CD8-positive, alpha-beta memory T cell (primary cell): Measurements from ENCODE around the gene GIMAP8. TPM values are rescaled to one million over a fixed set of nuclear protein-coding genes. Genes with fewer than 3 reads are reported as not detected.
A peak's percentile ranks its signal among the peaks of the same experiment; 100 is the strongest.

Experiments
- CTCF ChIA-PET: fragments of 350-600 bp; sonication (Branson Sonifier 250); formaldehyde crosslinking; loops from one replicate; lab custom pipeline; 2021; ENCODE audit warnings: antibody characterized with exemption; lab: Charles Lee
- POLR2A ChIA-PET: fragments of 350-600 bp; sonication (Branson Sonifier 250); formaldehyde crosslinking; loops from one replicate; lab custom pipeline; 2021; ENCODE audit warnings: antibody characterized with exemption; lab: Charles Lee
- DNase-seq, 5 donors: peaks; one replicate each; pipeline versions ENCODE4 v3.0.0 to v3.0.0-alpha.2; 2020 to 2022; ENCODE audit warnings: mixed read lengths in 1 of 5
- H3K27ac ChIP-seq: one replicate; pipeline ENCODE4 v1.7.0; 2013; ENCODE audit warnings: low read depth, mild to moderate bottlenecking, low read length, moderate library complexity
- H3K27me3 ChIP-seq: 2 replicates; pipeline ENCODE4 v1.7.0; 2013; ENCODE audit warnings: low read length, mild to moderate bottlenecking; ENCODE audit not compliant: insufficient read depth, poor library complexity, severe bottlenecking
- H3K36me3 ChIP-seq: 2 replicates; pipeline ENCODE4 v1.7.0; 2013; ENCODE audit warnings: mild to moderate bottlenecking, low read length, moderate library complexity; ENCODE audit not compliant: insufficient read depth
- H3K4me1 ChIP-seq: 2 replicates; pipeline ENCODE4 v1.7.0; 2013; ENCODE audit warnings: mild to moderate bottlenecking, low read length, moderate library complexity; ENCODE audit not compliant: insufficient read depth
- H3K4me3 ChIP-seq: 2 replicates; pipeline ENCODE4 v1.7.0; 2013; ENCODE audit warnings: mild to moderate bottlenecking, low read length
- H3K9me3 ChIP-seq: 2 replicates; pipeline ENCODE4 v1.7.0; 2013; ENCODE audit warnings: mild to moderate bottlenecking, low read length
- H3K27ac Mint-ChIP-seq, 8 donors: one replicate each; pipeline ENCODE4 v1.8.0; 2020 to 2021; ENCODE audit warnings: mixed read lengths in 8 of 8, mild to moderate bottlenecking in 6 of 8, inconsistent platforms in 3 of 8, moderate library complexity in 3 of 8
- H3K27me3 Mint-ChIP-seq, 2 donors: one replicate each; pipeline ENCODE4 v1.8.0; 2020 to 2021; ENCODE audit warnings: mixed read lengths in 2 of 2, mild to moderate bottlenecking in 1 of 2, moderate library complexity in 1 of 2
- H3K36me3 Mint-ChIP-seq, 3 donors: one replicate each; pipeline ENCODE4 v1.8.0; 2020 to 2021; ENCODE audit warnings: mixed read lengths in 3 of 3, inconsistent platforms in 1 of 3, mild to moderate bottlenecking in 1 of 3
- H3K4me1 Mint-ChIP-seq, 3 donors: one replicate each; pipeline ENCODE4 v1.8.0; 2020 to 2021; ENCODE audit warnings: mixed read lengths in 3 of 3, inconsistent platforms in 1 of 3, mild to moderate bottlenecking in 1 of 3
- H3K4me3 Mint-ChIP-seq, 7 donors: one replicate each; pipeline ENCODE4 v1.8.0; 2020 to 2021; ENCODE audit warnings: mixed read lengths in 7 of 7, mild to moderate bottlenecking in 6 of 7, moderate library complexity in 4 of 7, inconsistent platforms in 2 of 7
- H3K9me3 Mint-ChIP-seq, 5 donors: one replicate each; pipeline ENCODE4 v1.8.0; 2020 to 2022; ENCODE audit warnings: mixed read lengths in 5 of 5, mild to moderate bottlenecking in 3 of 5, moderate library complexity in 2 of 5, inconsistent platforms in 1 of 5
- polyA plus RNA-seq: library from polyadenylated mRNA; unstranded; fragments of 300-500 nt; fragmentation: Illumina TruSeq; gene quantifications from one replicate; pipeline ENCODE4 v1.2.3, GENCODE V29; 2021
- total RNA-seq, 2 experiments: library from RNA; stranded (reverse); gene quantifications; one replicate each; pipeline ENCODE4 v1.2.3, GENCODE V29; 2021

GIMAP8 gene
- total and polyA plus RNA-seq, 3 experiments from 2014 or later = 11.8 to 30.1 (median 12.3) TPM

GRCh38 chr7:150408393-150409299, 41.8 kb upstream of the GIMAP8 start:
- Histone ChIP-seq H3K4me3 (no peak overlapping the region), H3K27me3 (no peaks in the 10 kb centered on the region), H3K4me1 (peaks cover 28% of the 10 kb centered on the region), H3K27ac (no peak overlapping the region), H3K9me3 (no peaks in the 10 kb centered on the region), H3K36me3 (no peaks in the 10 kb centered on the region)
- Mint-ChIP-seq H3K27me3 (no peaks in the 10 kb centered on the region), H3K4me1 (peaks cover 29 to 36% (median 35%) of the 10 kb centered on the region in 3 donors), H3K9me3 (no peaks in the 10 kb centered on the region), H3K27ac (peak overlapping the region; percentile 29 to 96 (median 80)), H3K4me3 (peak overlapping the region in 5 of 7 donors; percentile 0 to 80 (median 15)), H3K36me3 (peaks cover 0 to 56% (median 5%) of the 10 kb centered on the region in 3 donors)
- CTCF ChIA-PET = interaction anchor here (1.5 to 1.6 kb wide), 2 partner anchors 11 to 53 kb away, joined by 4 to 5 read pairs; no protein-coding TSS in a partner anchor
- POLR2A ChIA-PET = no interaction called here
- no peak for DNase-seq

- ChIA-PET CTCF (interaction anchor here (1.5 kb wide), 1 partner anchor 54 kb away, joined by 4 read pairs; no protein-coding TSS in a partner anchor), POLR2A (no interaction called here)
- Mint-ChIP-seq H3K27me3 (no peaks in the 10 kb centered on the region), H3K4me3 (no peak overlapping the region), H3K27ac (peak overlapping the region in 6 of 8 donors; percentile 29 to 96 (median 83)), H3K36me3 (peaks cover 0 to 56% (median 5%) of the 10 kb centered on the region in 3 donors), H3K9me3 (no peaks in the 10 kb centered on the region), H3K4me1 (peaks cover 23 to 28% (median 27%) of the 10 kb centered on the region in 3 donors)
- Histone ChIP-seq H3K27ac (no peak overlapping the region), H3K4me1 (peaks cover 20% of the 10 kb centered on the region), H3K27me3 (no peaks in the 10 kb centered on the region), H3K36me3 (no peaks in the 10 kb centered on the region), H3K4me3 (no peak overlapping the region), H3K9me3 (no peaks in the 10 kb centered on the region)
- DNase-seq = no peak
Measured at GRCh38 chr7:150409300-150410030, 41.0 kb upstream of the GIMAP8 start.

GRCh38 chr7:150410131-150410530, 40.3 kb upstream of the GIMAP8 start:
- POLR2A ChIA-PET = interaction anchor here (0.5 kb wide), 1 partner anchor 336 kb away, joined by 4 read pairs; no protein-coding TSS in a partner anchor

GRCh38 chr7:150410680-150411346, 39.6 kb upstream of the GIMAP8 start:
- peaks cover 0 to 49% (median 7%) of the 10 kb centered on the region in 3 donors for H3K36me3 Mint-ChIP-seq
- no peaks in the 10 kb centered on the region for H3K27me3 ChIP-seq
- H3K27ac ChIP-seq = no peak overlapping the region
- peak overlapping the region in 1 of 7 donors; percentile 14 for H3K4me3 Mint-ChIP-seq
- no peaks in the 10 kb centered on the region for H3K36me3 ChIP-seq
- H3K9me3 ChIP-seq = no peaks in the 10 kb centered on the region
- no peaks in the 10 kb centered on the region for H3K27me3 Mint-ChIP-seq
- peaks cover 18 to 21% (median 21%) of the 10 kb centered on the region in 3 donors for H3K4me1 Mint-ChIP-seq
- H3K4me3 ChIP-seq = no peak overlapping the region
- no peak for DNase-seq
- ChIA-PET POLR2A (interaction anchor here (0.5 kb wide), 1 partner anchor 336 kb away, joined by 4 read pairs; no protein-coding TSS in a partner anchor), CTCF (interaction anchor here (1.1 kb wide), 1 partner anchor 53 kb away, joined by 3 read pairs; no protein-coding TSS in a partner anchor)
- no peaks in the 10 kb centered on the region for H3K9me3 Mint-ChIP-seq
- H3K27ac Mint-ChIP-seq = peak overlapping the region in 6 of 8 donors; percentile 30 to 88 (median 52)
- peaks cover 17% of the 10 kb centered on the region for H3K4me1 ChIP-seq

More at GRCh38 chr7:150410131-150410530, 40.3 kb upstream of the GIMAP8 start:
- no peak for DNase-seq
- Histone ChIP-seq H3K4me1 (peaks cover 18% of the 10 kb centered on the region), H3K9me3 (no peaks in the 10 kb centered on the region), H3K27ac (no peak overlapping the region), H3K4me3 (no peak overlapping the region), H3K36me3 (no peaks in the 10 kb centered on the region), H3K27me3 (no peaks in the 10 kb centered on the region)
- Mint-ChIP-seq H3K27ac (peak overlapping the region in 4 of 8 donors; percentile 3 to 96 (median 28)), H3K9me3 (no peaks in the 10 kb centered on the region), H3K36me3 (peaks cover 0 to 56% (median 7%) of the 10 kb centered on the region in 3 donors), H3K27me3 (no peaks in the 10 kb centered on the region), H3K4me3 (no peak overlapping the region), H3K4me1 (peaks cover 21 to 25% (median 24%) of the 10 kb centered on the region in 3 donors)
- CTCF ChIA-PET = no interaction called here

GRCh38 chr7:150411606-150412005, 38.8 kb upstream of the GIMAP8 start:
- Mint-ChIP-seq H3K4me3 (no peak overlapping the region), H3K9me3 (no peaks in the 10 kb centered on the region)

GRCh38 chr7:150412016-150412415, 38.4 kb upstream of the GIMAP8 start:
- peaks cover 6 to 9% (median 9%) of the 10 kb centered on the region in 3 donors for H3K4me1 Mint-ChIP-seq
- H3K27me3 Mint-ChIP-seq = no peaks in the 10 kb centered on the region
- H3K27ac ChIP-seq = no peak overlapping the region
- ChIA-PET CTCF (interaction anchor here (0.6 to 0.8 kb wide), 2 partner anchors 31 to 42 kb away, joined by 3 read pairs; no protein-coding TSS in a partner anchor), POLR2A (no interaction called here)
- H3K4me1 ChIP-seq = peaks cover 5% of the 10 kb centered on the region
- H3K4me3 ChIP-seq = no peak overlapping the region
- peak overlapping the region in 2 of 8 donors; percentile 21 to 42 for H3K27ac Mint-ChIP-seq
- no peaks in the 10 kb centered on the region for H3K9me3 ChIP-seq
- H3K4me3 Mint-ChIP-seq = no peak overlapping the region
- no peaks in the 10 kb centered on the region for H3K27me3 ChIP-seq
- H3K36me3 ChIP-seq = no peaks in the 10 kb centered on the region
- H3K9me3 Mint-ChIP-seq = no peaks in the 10 kb centered on the region
- H3K36me3 Mint-ChIP-seq = peaks cover 0 to 44% (median 6%) of the 10 kb centered on the region in 3 donors
- no peak for DNase-seq

More at GRCh38 chr7:150411606-150412005, 38.8 kb upstream of the GIMAP8 start:
- H3K36me3 ChIP-seq = no peaks in the 10 kb centered on the region
- Mint-ChIP-seq H3K4me1 (peaks cover 10 to 13% (median 13%) of the 10 kb centered on the region in 3 donors), H3K27me3 (no peaks in the 10 kb centered on the region), H3K27ac (peak overlapping the region in 1 of 8 donors; percentile 42), H3K36me3 (peaks cover 0 to 46% (median 7%) of the 10 kb centered on the region in 3 donors)
- H3K4me3 ChIP-seq = no peak overlapping the region
- H3K4me1 ChIP-seq = peaks cover 9% of the 10 kb centered on the region
- H3K9me3 ChIP-seq = no peaks in the 10 kb centered on the region
- DNase-seq = no peak
- no peaks in the 10 kb centered on the region for H3K27me3 ChIP-seq
- ChIA-PET CTCF (interaction anchor here (0.6 to 1.1 kb wide), 3 partner anchors 31 to 54 kb away, joined by 3 read pairs; no protein-coding TSS in a partner anchor), POLR2A (no interaction called here)
- no peak overlapping the region for H3K27ac ChIP-seq
